Spleen (tissue), 11 donors: ENCODE data around the gene TMEM107. TPM values are rescaled to one million over a fixed set of nuclear protein-coding genes. Genes with fewer than 3 reads are reported as not detected.

Experiments
- DNase-seq: peaks from one replicate; pipeline ENCODE4 v3.0.0-alpha.2; 2020
- H3K27ac ChIP-seq, 8 donors: fragments of 200-600 bp; sonication (generic) in 7 of 8; 1 replicate in 4 of 8; 2 replicates in 4 of 8; pipeline versions ENCODE4 v1.5.0 to v1.8.0; 2016 to 2021; ENCODE audit warnings: inconsistent platforms in 4 of 8, mild to moderate bottlenecking in 4 of 8, moderate library complexity in 1 of 8
- H3K27me3 ChIP-seq, 7 donors: fragments of 200-600 bp; sonication (generic) in 6 of 7; replicated peaks in 1 of 7; 1 replicate in 4 of 7; 2 replicates in 3 of 7; pipeline versions ENCODE4 v1.5.0 to v1.8.0; 2016 to 2021; ENCODE audit warnings: inconsistent platforms in 3 of 7, mild to moderate bottlenecking in 1 of 7
- H3K36me3 ChIP-seq, 6 donors: fragments of 200-600 bp; sonication (generic) in 5 of 6; 1 replicate in 4 of 6; 2 replicates in 2 of 6; pipeline versions ENCODE4 v1.5.0 to v1.8.0; 2016 to 2021; ENCODE audit warnings: inconsistent platforms in 2 of 6
- H3K4me1 ChIP-seq, 6 donors: fragments of 200-600 bp; sonication (generic) in 5 of 6; 1 replicate in 3 of 6; 2 replicates in 3 of 6; pipeline versions ENCODE4 v1.5.0 to v1.8.0; 2016 to 2021; ENCODE audit warnings: inconsistent platforms in 3 of 6
- H3K4me3 ChIP-seq, 8 donors: fragments of 200-600 bp; sonication (generic) in 7 of 8; 1 replicate in 4 of 8; 2 replicates in 4 of 8; pipeline versions ENCODE4 v1.5.0 to v1.8.0; 2016 to 2021; ENCODE audit warnings: inconsistent platforms in 4 of 8, mild to moderate bottlenecking in 4 of 8, moderate library complexity in 2 of 8
- H3K9me3 ChIP-seq, 8 donors: fragments of 200-600 bp; sonication (generic) in 7 of 8; 1 replicate in 4 of 8; 2 replicates in 4 of 8; pipeline versions ENCODE4 v1.5.0 to v1.8.0; 2016 to 2021; ENCODE audit warnings: inconsistent platforms in 4 of 8
- POLR2A ChIP-seq, 3 donors: fragments of 450-650 bp; IDR thresholded peaks; one replicate each; pipeline ENCODE4 v1.5.1; 2017; ENCODE audit warnings: antibody characterized with exemption in 3 of 3, mild to moderate bottlenecking in 1 of 3
- POLR2AphosphoS5 ChIP-seq, 3 donors: sonication (generic); formaldehyde crosslinking; IDR thresholded peaks; one replicate each; pipeline ENCODE4 v1.5.1; 2017; ENCODE audit warnings: antibody characterized with exemption in 3 of 3
- WGBS, 5 donors: extraction: QIAGEN DNeasy Blood & Tissue Kit in 3 of 5; methylation state at CpG; one replicate each; pipeline versions ENCODE4 v1.1.5 to v1.1.7; 2013 to 2018; 5-methylcytosine and 5-hydroxymethylcytosine counted together
- intact Hi-C: fragments of 100-400 bp; cut with DNase I; formaldehyde crosslinking; loops from one replicate; pipeline ENCODE4 v1.15.0; 2023; ENCODE audit warnings: low total_unique reads
- polyA plus RNA-seq, 3 donors: library from polyadenylated mRNA; stranded (reverse); fragments of 200-250 nt; gene quantifications; one replicate each; pipeline ENCODE4 v1.2.1, GENCODE V29; 2013
- total RNA-seq, 7 donors: library from RNA; depleted of rRNA in 3 of 7; stranded (reverse); fragments of >200 nt in 3 of 7; fragmentation: NEBNext Ultra II Directional in 4 of 7; extraction: Animal tissue kit (Norgen Biotek cat#: 25700) in 4 of 7; gene quantifications; one replicate each; pipeline versions ENCODE4 v1.1.0 to v1.2.1, GENCODE V29; 2016 to 2021
- TF ChIP-seq, protein P1 (sequence below), 11 experiments: fragments of 200-600 bp in 7 of 11; fragments of 450-650 bp in 4 of 11; sonication (generic) in 4 of 11; IDR thresholded peaks in 8 of 11; conservative IDR thresholded peaks in 3 of 11; 1 replicate in 7 of 11; 2 replicates in 4 of 11; pipeline versions ENCODE4 v1.4.0 to v1.8.0; 2016 to 2021; ENCODE audit warnings: antibody characterized with exemption in 11 of 11, inconsistent platforms in 4 of 11, mild to moderate bottlenecking in 1 of 11
- donor health status: healthy with polysubstance abuse.
- donor health status: DM: no; HTN: no; CAD: no; lungs with moderate emphysema.
- donor health status: DM: no; HTN: no; CAD: no.
- donor health status: Bipolar disorder and iron deficiency.
- donor health status: healthy.
- donor health status: DM: no; HTN: no; CAD: no.
- donor health status: DM: yes; HTN: yes; CAD: no.

TMEM107 gene
- total and polyA plus RNA-seq, 10 donors: 8.1 to 42.2 (median 16.6) TPM

DNA sequence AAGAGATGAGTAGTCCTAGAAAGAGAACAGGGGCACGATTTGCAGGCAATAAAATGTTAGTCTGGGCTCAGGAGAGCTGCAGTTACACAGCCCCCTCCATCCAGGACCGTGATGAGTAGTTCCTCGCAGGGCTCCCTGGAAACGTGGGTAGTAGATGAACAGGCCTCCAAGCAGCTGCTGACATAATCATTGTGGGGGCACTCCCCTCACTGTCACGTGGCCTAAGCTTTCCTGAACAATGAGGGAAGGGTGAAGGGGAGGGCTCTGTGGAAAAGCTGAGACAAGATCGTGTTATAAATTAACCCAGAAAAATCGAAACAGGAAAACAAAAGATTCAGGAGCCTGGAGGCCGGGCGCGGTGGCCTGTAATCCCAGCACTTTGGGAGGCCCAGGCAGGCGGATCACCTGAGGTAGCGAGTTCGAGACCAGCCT is 22.6 kb downstream of the TMEM107 start:
- Histone ChIP-seq H3K27ac (peak overlapping the region; percentile 96 to 100 (median 98)), H3K27me3 (no peaks in the 10 kb centered on the region), H3K36me3 (peaks cover 8 to 45% (median 19%) of the 10 kb centered on the region in 6 donors), H3K4me3 (peak overlapping the region in 4 of 8 donors; percentile 26 to 79 (median 58)), H3K9me3 (no peaks in the 10 kb centered on the region), H3K4me1 (peaks cover 50 to 89% (median 77%) of the 10 kb centered on the region in 6 donors)
- intact Hi-C loops: no loop called here
- 29 to 45% (median 33%) methylated on average over 13 of the region's 13 CpGs for WGBS, 5 donors
- no peak for DNase-seq
- TF ChIP-seq POLR2AphosphoS5 (IDR thresholded peaks at IDR 0.05): peak in 1 of 3 donors; percentile 76
- TF ChIP-seq, protein P1, sequence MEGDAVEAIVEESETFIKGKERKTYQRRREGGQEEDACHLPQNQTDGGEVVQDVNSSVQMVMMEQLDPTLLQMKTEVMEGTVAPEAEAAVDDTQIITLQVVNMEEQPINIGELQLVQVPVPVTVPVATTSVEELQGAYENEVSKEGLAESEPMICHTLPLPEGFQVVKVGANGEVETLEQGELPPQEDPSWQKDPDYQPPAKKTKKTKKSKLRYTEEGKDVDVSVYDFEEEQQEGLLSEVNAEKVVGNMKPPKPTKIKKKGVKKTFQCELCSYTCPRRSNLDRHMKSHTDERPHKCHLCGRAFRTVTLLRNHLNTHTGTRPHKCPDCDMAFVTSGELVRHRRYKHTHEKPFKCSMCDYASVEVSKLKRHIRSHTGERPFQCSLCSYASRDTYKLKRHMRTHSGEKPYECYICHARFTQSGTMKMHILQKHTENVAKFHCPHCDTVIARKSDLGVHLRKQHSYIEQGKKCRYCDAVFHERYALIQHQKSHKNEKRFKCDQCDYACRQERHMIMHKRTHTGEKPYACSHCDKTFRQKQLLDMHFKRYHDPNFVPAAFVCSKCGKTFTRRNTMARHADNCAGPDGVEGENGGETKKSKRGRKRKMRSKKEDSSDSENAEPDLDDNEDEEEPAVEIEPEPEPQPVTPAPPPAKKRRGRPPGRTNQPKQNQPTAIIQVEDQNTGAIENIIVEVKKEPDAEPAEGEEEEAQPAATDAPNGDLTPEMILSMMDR (IDR thresholded peaks at IDR 0.05 in 8 of 11, conservative IDR thresholded peaks at IDR 0.05 in 3 of 11): no peak

DNA sequence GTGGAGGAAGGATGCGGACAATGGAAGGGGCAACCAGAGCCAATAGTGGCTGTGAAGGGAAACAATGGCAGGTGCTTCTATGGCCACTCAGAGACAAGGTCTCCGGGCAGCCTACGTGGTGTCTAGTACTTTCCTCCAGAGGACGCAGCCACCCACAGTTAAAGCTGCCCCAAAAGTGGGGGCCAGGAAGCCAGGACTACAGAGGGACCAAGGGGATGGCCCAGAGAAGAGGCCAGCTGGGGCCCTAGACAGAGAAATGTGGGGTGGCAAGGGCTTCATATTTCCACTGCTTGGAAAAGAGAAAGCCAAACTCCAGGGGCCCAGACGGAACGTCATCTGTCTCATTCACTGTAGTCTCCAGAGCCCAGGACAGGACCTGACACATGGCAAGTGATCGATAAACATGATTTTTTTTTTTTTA is 23.1 kb downstream of the TMEM107 start:
- intact Hi-C loops: no loop called here
- no peaks in the 10 kb centered on the region for H3K9me3 ChIP-seq
- TF ChIP-seq, protein P1 (IDR thresholded peaks at IDR 0.05 in 8 of 11, conservative IDR thresholded peaks at IDR 0.05 in 3 of 11): no peak
- no peak for TF ChIP-seq POLR2A (IDR thresholded peaks at IDR 0.05)
- TF ChIP-seq POLR2AphosphoS5 (IDR thresholded peaks at IDR 0.05): no peak
- no peaks in the 10 kb centered on the region for H3K27me3 ChIP-seq
- H3K4me1 ChIP-seq: peaks cover 45 to 88% (median 72%) of the 10 kb centered on the region in 6 donors
- 81 to 90% (median 88%) methylated on average over 7 of the region's 7 CpGs for WGBS, 5 donors
- peak overlapping the region; percentile 96 to 100 (median 98) for H3K27ac ChIP-seq
- H3K4me3 ChIP-seq: peak overlapping the region in 5 of 8 donors; percentile 60 to 79 (median 67)
- DNase-seq: no peak
- peaks cover 10 to 45% (median 24%) of the 10 kb centered on the region in 6 donors for H3K36me3 ChIP-seq

DNA sequence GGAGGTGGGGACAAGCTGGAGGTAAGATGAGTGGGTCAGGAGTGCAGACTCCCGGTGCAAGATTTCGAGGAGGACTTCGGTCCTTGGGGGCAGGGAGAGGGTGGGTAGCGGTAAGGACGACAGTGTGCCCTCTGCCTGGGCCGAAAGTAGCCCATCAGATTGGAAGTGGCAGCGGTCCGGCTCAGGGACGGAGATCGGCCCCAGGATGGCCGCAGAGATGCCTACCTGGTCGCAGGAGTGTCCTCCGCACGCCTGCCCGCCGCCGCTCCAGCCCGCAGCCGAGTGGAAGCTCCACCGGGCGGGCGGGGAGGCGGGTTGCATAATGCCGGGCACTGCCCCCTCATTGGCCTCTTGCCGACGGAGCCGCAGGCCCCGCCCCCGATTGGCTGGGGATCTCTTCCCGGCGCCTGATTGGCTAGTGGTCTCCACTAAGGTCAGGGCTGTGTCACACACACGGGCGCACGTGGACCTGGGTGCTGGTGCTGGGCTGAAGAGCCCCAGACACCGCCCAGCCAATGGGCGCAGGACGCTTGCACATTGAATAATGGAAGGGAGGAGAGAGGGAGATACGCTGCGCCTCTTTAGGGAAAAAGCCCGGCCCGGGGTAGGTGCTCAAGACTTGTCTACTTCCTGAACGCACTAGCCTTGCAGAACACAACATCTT is 23.9 kb downstream of the TMEM107 start, which contains the start of gene PER1:
PER1 (minus strand) TSS at position 293 of the 664 bp plus-strand sequence. CDS start 1,698 bp downstream, outside the sequence.
- H3K27me3 ChIP-seq: no peaks in the 10 kb centered on the region
- intact Hi-C loops: no loop called here
- TF ChIP-seq, protein P1 (IDR thresholded peaks at IDR 0.05 in 8 of 11, conservative IDR thresholded peaks at IDR 0.05 in 3 of 11): peak in 2 of 11 experiments; percentile 6 to 11
- peak; percentile 87 to 97 (median 92) for TF ChIP-seq POLR2A (IDR thresholded peaks at IDR 0.05)
- peak; percentile 98 to 100 (median 99) for TF ChIP-seq POLR2AphosphoS5 (IDR thresholded peaks at IDR 0.05)

DNA sequence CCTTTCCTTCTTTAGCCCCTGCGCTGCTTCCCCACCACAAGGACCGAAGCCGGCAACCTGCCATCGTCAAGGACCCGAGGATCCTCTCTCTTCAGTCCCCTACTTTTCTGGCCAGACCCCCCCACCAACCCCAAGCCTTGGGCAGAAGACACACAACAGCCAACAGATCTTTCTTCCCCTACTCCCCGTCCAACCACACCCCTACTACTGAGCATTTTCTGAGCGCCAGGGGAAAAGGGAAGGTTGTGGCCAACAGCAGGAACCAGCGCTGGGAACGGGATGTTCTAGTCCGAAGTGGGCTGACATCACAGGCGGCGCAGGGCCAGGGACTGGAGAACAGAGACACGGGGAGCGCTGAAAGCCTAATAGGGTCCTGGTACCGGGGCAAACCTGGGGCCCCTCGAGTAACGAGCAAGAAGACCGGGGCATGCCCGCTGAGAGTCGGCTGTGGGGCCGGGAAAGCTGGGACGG is 24.5 kb downstream of the TMEM107 start:
- no peaks in the 10 kb centered on the region for H3K27me3 ChIP-seq
- peaks cover 37 to 77% (median 60%) of the 10 kb centered on the region in 6 donors for H3K4me1 ChIP-seq
- no peaks in the 10 kb centered on the region for H3K9me3 ChIP-seq
- peaks cover 16 to 55% (median 38%) of the 10 kb centered on the region in 6 donors for H3K36me3 ChIP-seq
- intact Hi-C loops: no loop called here
- DNase-seq: peak; percentile 92
- TF ChIP-seq POLR2AphosphoS5 (IDR thresholded peaks at IDR 0.05) (peak in 1 of 3 donors; percentile 81), POLR2A (IDR thresholded peaks at IDR 0.05) (peak in 2 of 3 donors; percentile 4 to 53)
- TF ChIP-seq, protein P1 (IDR thresholded peaks at IDR 0.05 in 8 of 11, conservative IDR thresholded peaks at IDR 0.05 in 3 of 11): no peak
- peak overlapping the region; percentile 96 to 100 (median 98) for H3K27ac ChIP-seq
- H3K4me3 ChIP-seq: peak overlapping the region; percentile 42 to 79 (median 66)
- 0 to 1% (median 1%) methylated on average over 22 of the region's 22 CpGs for WGBS, 5 donors

More for the DNA sequence above, 23.9 kb downstream of the TMEM107 start, which contains the start of gene PER1:
- peak; percentile 96 for DNase-seq
- peaks cover 41 to 82% (median 65%) of the 10 kb centered on the region in 6 donors for H3K4me1 ChIP-seq
- peaks cover 16 to 49% (median 32%) of the 10 kb centered on the region in 6 donors for H3K36me3 ChIP-seq
- WGBS, 5 donors: 5 to 24% (median 8%) methylated on average over 16 to 42 of the region's 42 CpGs
- H3K4me3 ChIP-seq: peak within 1 kb of the TSS; percentile 42 to 79 (median 66)
- peak within 1 kb of the TSS; percentile 96 to 100 (median 98) for H3K27ac ChIP-seq
- H3K9me3 ChIP-seq: no peaks in the 10 kb centered on the region
